HG02759 (cell line): ENCODE results near the gene UBE2S.

Experiments used
- ATAC-seq: cut with Tn5 transposase; IDR thresholded peaks from one replicate; pipeline ENCODE4 v1.9.1; 2021; ENCODE audit warnings: mild to moderate bottlenecking, moderate library complexity; ENCODE audit not compliant: unreplicated experiment

Gene UBE2S

GRCh38 chr19:55366790-55367189, 40.8 kb downstream of the UBE2S start:
- ATAC-seq = no peak

- no peak for ATAC-seq
Observed at GRCh38 chr19:55365964-55366363, 41.6 kb downstream of the UBE2S start.

GRCh38 chr19:55365245-55365644, 42.3 kb downstream of the UBE2S start:
- no peak for ATAC-seq

GRCh38 chr19:55362990-55363716, 44.4 kb downstream of the UBE2S start, which contains the start of gene GARIN5B:
TSS of gene GARIN5B (minus strand) at chr19:55363260. CDS start at chr19:55363066, 194 bp downstream.
- no peak for ATAC-seq

- no peak for ATAC-seq
Observed at GRCh38 chr19:55362174-55362989, 45.2 kb downstream of the UBE2S start.

GRCh38 chr19:55360902-55361301, 46.7 kb downstream of the UBE2S start:
- no peak for ATAC-seq

- no peak for ATAC-seq
Observed at GRCh38 chr19:55358943-55359908, 48.4 kb downstream of the UBE2S start.

GRCh38 chr19:55358493-55358892, 49.1 kb downstream of the UBE2S start:
- ATAC-seq = no peak

GRCh38 chr19:55355213-55355821, 52.3 kb downstream of the UBE2S start:
- no peak for ATAC-seq

- ATAC-seq = no peak
Observed at GRCh38 chr19:55354698-55355212, 52.8 kb downstream of the UBE2S start, which contains the start of gene COX6B2. TSS of gene COX6B2 (minus strand) at chr19:55354719. CDS start at chr19:55354521, 198 bp downstream.

- no peak for ATAC-seq
Observed at GRCh38 chr19:55353803-55354697, 53.5 kb downstream of the UBE2S start.

GRCh38 chr19:55353356-55353802, 54.2 kb downstream of the UBE2S start:
- ATAC-seq = no peak

GRCh38 chr19:55352549-55353145, 54.9 kb downstream of the UBE2S start:
- no peak for ATAC-seq

- ATAC-seq = no peak
Observed at GRCh38 chr19:55352040-55352439, 55.5 kb downstream of the UBE2S start.

- ATAC-seq = no peak
Observed at GRCh38 chr19:55350620-55351315, 56.8 kb downstream of the UBE2S start.
